K562 (cell line): ENCODE measurements around the gene PCLAF. TPM values are rescaled to one million over a fixed set of nuclear protein-coding genes. Genes with fewer than 3 reads are reported as not detected.

Experiments used
- ATAC-seq: fragments of 200-7000 bp; cut with Tn5 transposase; 3 replicates; pipeline ENCODE4 v1.9.1; 2020; ENCODE audit warnings: moderate library complexity
- BruUV-seq: library from RNA; stranded (reverse); fragments of 400-500 nt; replicated peaks from 2 replicates; lab custom pipeline; 2021; lab: Mats Ljungman, UMichigan
- CTCF ChIA-PET: fragments of 300-600 bp; formaldehyde crosslinking; extraction: SDS; loops from one replicate; lab custom pipeline; 2021; ENCODE audit warnings: low intra/inter-chr PET ratio; lab: Yijun Ruan, JAX
- POLR2A ChIA-PET: fragments of 300-600, 350-650 bp; sonication (Branson Sonifier 250); formaldehyde crosslinking; extraction: SDS; loops from one replicate; lab custom pipeline; 2021; ENCODE audit warnings: antibody characterized with exemption, inconsistent platforms; lab: Yijun Ruan, JAX
- DNase-seq, 4 experiments: peaks; one replicate each; pipeline versions ENCODE4 v3.0.0 to v3.0.0-alpha.2; 2011 to 2018; ENCODE audit warnings: low spot score in 3 of 4, mixed read lengths in 3 of 4; ENCODE audit errors: extremely low read depth in 1 of 4
- FAIRE-seq: peaks from 2 replicates; lab custom pipeline; 2011; peaks lifted over from hg19 to GRCh38; lab: Jason Lieb, UNC
- H2AFZ ChIP-seq: 2 replicates; pipeline ENCODE4 v1.6.0; 2011; ENCODE audit warnings: low read depth, low read length, control low read depth, inconsistent platforms
- H3K27ac ChIP-seq: fragments of 200-600 bp; 3 replicates; pipeline ENCODE4 v1.8.0; 2011; ENCODE audit warnings: low read depth, mild to moderate bottlenecking, control low read depth, inconsistent platforms, low read length, moderate library complexity, mixed read lengths; ENCODE audit errors: extremely low read depth
- H3K27me3 ChIP-seq, 2 experiments: fragments of 300-600 bp in 1 of 2; 2 replicates in 1 of 2; 3 replicates in 1 of 2; pipeline versions ENCODE4 v1.6.0 to v1.8.0; 2011; ENCODE audit warnings: inconsistent platforms in 2 of 2, low read length in 2 of 2, mild to moderate bottlenecking in 1 of 2, mixed read lengths in 1 of 2, moderate library complexity in 1 of 2; ENCODE audit not compliant: control insufficient read depth in 2 of 2, insufficient read depth in 2 of 2
- H3K36me3 ChIP-seq: fragments of 300-600 bp; 3 replicates; pipeline ENCODE4 v1.8.0; 2011; ENCODE audit warnings: mild to moderate bottlenecking, low read length, inconsistent platforms; ENCODE audit not compliant: control insufficient read depth, insufficient read depth
- H3K4me1 ChIP-seq, 2 experiments: fragments of 200-600 bp in 1 of 2; replicated peaks in 1 of 2; 2 replicates in 1 of 2; 3 replicates in 1 of 2; pipeline versions ENCODE4 v1.5.1 to v1.8.0; 2011; ENCODE audit warnings: inconsistent platforms in 2 of 2, low read length in 2 of 2, mild to moderate bottlenecking in 1 of 2, mixed read lengths in 1 of 2, moderate library complexity in 1 of 2; ENCODE audit not compliant: control insufficient read depth in 2 of 2, insufficient read depth in 2 of 2
- H3K4me2 ChIP-seq: 2 replicates; pipeline ENCODE4 v1.6.1; 2011; ENCODE audit warnings: low read length, control low read depth, inconsistent platforms, mixed read lengths; ENCODE audit not compliant: insufficient read depth
- H3K4me3 ChIP-seq: fragments of 200-600 bp; sonication (generic), shearing (Covaris generic); 2 replicates; pipeline ENCODE4 v1.5.1; 2016; ENCODE audit warnings: control low read depth, inconsistent platforms
- H3K79me2 ChIP-seq: fragments of 200-600 bp; 3 replicates; pipeline ENCODE4 v1.8.0; 2011; ENCODE audit warnings: low read length, inconsistent platforms; ENCODE audit not compliant: control insufficient read depth, insufficient read depth
- H3K9ac ChIP-seq, 2 experiments: 2 replicates each; pipeline versions ENCODE4 v1.6.0 to v1.6.1; 2011; ENCODE audit warnings: low read depth in 2 of 2, low read length in 2 of 2, control low read depth in 1 of 2, inconsistent platforms in 1 of 2, mild to moderate bottlenecking in 1 of 2, mixed read lengths in 1 of 2; ENCODE audit not compliant: insufficient read depth in 1 of 2
- H3K9me1 ChIP-seq: one replicate; pipeline ENCODE4 v1.6.0; 2011; ENCODE audit warnings: inconsistent platforms, mild to moderate bottlenecking, low read length, moderate library complexity; ENCODE audit not compliant: control insufficient read depth, insufficient read depth
- H3K9me3 ChIP-seq: replicated peaks from 2 replicates; pipeline ENCODE4 v1.5.1; 2011; ENCODE audit warnings: low read depth, low read length, inconsistent platforms; ENCODE audit not compliant: control insufficient read depth, insufficient read depth
- H4K20me1 ChIP-seq: replicated peaks from 2 replicates; pipeline ENCODE4 v1.6.1; 2011; ENCODE audit warnings: low read length, inconsistent platforms, mixed read lengths; ENCODE audit not compliant: control insufficient read depth, insufficient read depth
- C11orf30 ChIP-seq: fragments of 450-650 bp; IDR thresholded peaks from 2 replicates; pipeline ENCODE4 v1.6.1; 2016; ENCODE audit warnings: low read depth, mild to moderate bottlenecking
- MEF2D ChIP-seq: conservative IDR thresholded peaks from 2 replicates; pipeline ENCODE4 v1.6.1; 2016; ENCODE audit warnings: low read depth, missing genetic modification characterization, missing compliant biosample characterization
- TAF1 ChIP-seq: IDR thresholded peaks from 2 replicates; pipeline ENCODE4 v1.6.1; 2011; ENCODE audit warnings: mild to moderate bottlenecking, low read length, moderate library complexity; ENCODE audit not compliant: insufficient read depth, control insufficient read depth, severe bottlenecking; ENCODE audit errors: extremely low read depth
- ZBTB11 ChIP-seq, 3 experiments: fragments of 200-800 bp in 1 of 3; fragments of 250-450 bp in 1 of 3; fragments of 450-650 bp in 1 of 3; sonication (Bioruptor Pico) in 1 of 3; sonication (Bioruptor generic) in 1 of 3; formaldehyde crosslinking in 1 of 3; IDR thresholded peaks; 2 replicates each; pipeline versions ENCODE4 v1.6.1 to v1.8.0; 2016 to 2022; ENCODE audit warnings: mild to moderate bottlenecking in 2 of 3, missing genetic modification characterization in 2 of 3, missing compliant biosample characterization in 1 of 3, moderate library complexity in 1 of 3
- WGBS: fragments of 100-300 bp; shearing (Covaris generic); methylation state at CpG from one replicate; pipeline ENCODE4 v1.1.6; 2016; ENCODE audit warnings: low coverage, mixed read lengths; ENCODE audit not compliant: insufficient coverage; ENCODE audit errors: missing lambda C conversion rate; 5-methylcytosine and 5-hydroxymethylcytosine counted together
- in situ Hi-C: fragments of 300-500 bp; cut with MboI; formaldehyde crosslinking; loops from 4 replicates; pipeline ENCODE4 v1.15.0; 2018; ENCODE audit warnings: inconsistent platforms, mixed read lengths
- intact Hi-C: fragments of 100-400 bp; cut with micrococcal nuclease; formaldehyde crosslinking; loops from 2 replicates; pipeline ENCODE4 v1.14.2; 2022
- polyA plus RNA-seq, 8 experiments: library from polyadenylated mRNA; depleted of rRNA in 4 of 8; stranded (reverse) in 5 of 8; unstranded in 3 of 8; fragments of >200 nt; fragmentation: Nextera tagmentation in 2 of 8; fragmentation: Illumina TruSeq in 1 of 8; extraction: Ambion mirVana in 2 of 8; extraction: Trizol in 1 of 8; gene quantifications; 2 replicates each; pipeline versions ENCODE4 v1.2.1 to v1.2.3, GENCODE V29; 2011 to 2014; ENCODE audit warnings: inconsistent platforms in 1 of 8, missing spikeins in 1 of 8
- total RNA-seq, 7 experiments: library from RNA; depleted of rRNA in 6 of 7; stranded (reverse); fragments of >200 nt in 6 of 7; fragmentation: Illumina TruSeq in 2 of 7; extraction: Trizol in 2 of 7; gene quantifications; 2 replicates each; pipeline versions ENCODE4 v1.2.1 to v1.2.3, GENCODE V29; 2011 to 2021; ENCODE audit warnings: low replicate concordance in 1 of 7

The PCLAF gene
- total and polyA plus RNA-seq, 9 of the 15 experiments (the other 6 are each of a cell fraction or from before 2014, with no cell fraction given) = 112 to 881 (median 360) TPM

- no peaks in the 10 kb centered on the region; a peak in 1 of 5 replicates for H3K4me1 ChIP-seq
- DNase-seq (no peak), ATAC-seq (no peak), FAIRE-seq (no peak)
- no peaks in the 10 kb centered on the region for H3K9me3 ChIP-seq
- H2AFZ ChIP-seq = no peak overlapping the region
- no peaks in the 10 kb centered on the region for H4K20me1 ChIP-seq
- intact Hi-C loops = no loop called here
- TF ChIP-seq ZBTB11 (CRISPR knock-in tag; IDR thresholded peaks at IDR 0.05) = no peak
- no peak for TF ChIP-seq C11orf30
- TF ChIP-seq TAF1 = no peak
- no peak for TF ChIP-seq MEF2D (tag)
- H3K27me3 ChIP-seq = no peaks in the 10 kb centered on the region
- in situ Hi-C loops = no loop called here
- H3K27ac ChIP-seq = no peak overlapping the region
- WGBS = 83% methylated on average over 2 of the region's 2 CpGs
- no peak overlapping the region for H3K9ac ChIP-seq
- peaks cover 27% of the 10 kb centered on the region for H3K79me2 ChIP-seq
- no peak overlapping the region for H3K4me2 ChIP-seq
- H3K9me1 ChIP-seq = no peaks in the 10 kb centered on the region
- ChIA-PET CTCF (no interaction called here), POLR2A (no interaction called here)
- peaks cover 19% of the 10 kb centered on the region; the same call in 2 of the 3 replicates for H3K36me3 ChIP-seq
- BruUV-seq = no TSS peak
- H3K4me3 ChIP-seq = no peak overlapping the region
These were observed 37.4 kb downstream of the PCLAF start for GRCh38 chr15:64343841-64344240.
